HL-60 (cell line): Measurements from ENCODE around the gene GPR171.
"Not testable (repeated sequence)": the region's sequence is repeated elsewhere in the genome, so short reads cannot be mapped to it uniquely, and the experiment has no call there.

Source experiments
- DNase-seq, 2 experiments: peaks; one replicate each; pipeline ENCODE4 v3.0.0-alpha.2; 2010 to 2020; ENCODE audit warnings: low read depth in 1 of 2, low spot score in 1 of 2
- H3K27ac ChIP-seq: fragments of 250-450 bp; sonication (Bioruptor Pico); replicated peaks from 2 replicates; pipeline ENCODE4 v1.5.1; 2020; ENCODE audit warnings: mild to moderate bottlenecking, moderate library complexity
- H3K27me3 ChIP-seq: fragments of 250-450 bp; sonication (Bioruptor Pico); 2 replicates; pipeline ENCODE4 v1.5.1; 2021; ENCODE audit warnings: mild to moderate bottlenecking, moderate library complexity; ENCODE audit not compliant: insufficient read depth, poor library complexity, severe bottlenecking
- H3K4me3 ChIP-seq: replicated peaks from 2 replicates; pipeline ENCODE4 v1.5.1; 2011; ENCODE audit warnings: mild to moderate bottlenecking, control low read depth, low read length; ENCODE audit not compliant: insufficient read depth
- CTCF ChIP-seq: IDR thresholded peaks from one replicate; pipeline ENCODE4 v1.5.1; 2011; ENCODE audit warnings: low read length, control low read depth, inconsistent platforms; ENCODE audit not compliant: insufficient read depth
- GABPA ChIP-seq: IDR thresholded peaks from 2 replicates; pipeline ENCODE4 v1.6.1; 2012; ENCODE audit warnings: low read depth
- POLR2AphosphoS5 ChIP-seq: IDR thresholded peaks from 2 replicates; pipeline ENCODE4 v1.6.1; 2012; ENCODE audit warnings: low read depth
- REST ChIP-seq: IDR thresholded peaks from 2 replicates; pipeline ENCODE4 v1.6.1; 2012; ENCODE audit warnings: low read depth; ENCODE audit not compliant: insufficient replicate concordance
- SPI1 ChIP-seq: IDR thresholded peaks from 2 replicates; pipeline ENCODE4 v1.6.1; 2012; ENCODE audit warnings: low read depth, mild to moderate bottlenecking, borderline replicate concordance
- long read RNA-seq: library from polyadenylated mRNA; unstranded; transcript quantifications from one replicate; pipeline ENCODE4 v2.0.0, GENCODE V29; 2020

Gene GPR171
- long read RNA-seq = 0 reads

GRCh38 chr3:151203051-151203420 is at the start of gene GPR171:
TSS of gene GPR171 (minus strand) at chr3:151203216. CDS start at chr3:151199386, 3,830 bp downstream.
- DNase-seq = no peak
- H3K27me3 ChIP-seq = no peaks in the 10 kb centered on the region
- TF ChIP-seq SPI1 (no peak), REST (no peak), GABPA (no peak), CTCF (no peak), POLR2AphosphoS5 (no peak)
- H3K4me3 ChIP-seq = no peak within 1 kb of the TSS
- no peak within 1 kb of the TSS for H3K27ac ChIP-seq

GRCh38 chr3:151248772-151249337 is 45.8 kb upstream of the GPR171 start:
- TF ChIP-seq SPI1 (no peak), REST (no peak), POLR2AphosphoS5 (no peak), CTCF (no peak), GABPA (no peak)
- no peak overlapping the region for H3K27ac ChIP-seq
- H3K27me3 ChIP-seq = no peaks in the 10 kb centered on the region
- no peak for DNase-seq
- H3K4me3 ChIP-seq = no peak overlapping the region

GRCh38 chr3:151242006-151242405 is 39.0 kb upstream of the GPR171 start:
- not testable (repeated sequence) for H3K27me3 ChIP-seq, H3K27ac ChIP-seq, H3K4me3 ChIP-seq, DNase-seq

- TF ChIP-seq SPI1 = no peak
- no peak for TF ChIP-seq GABPA
- no peak for TF ChIP-seq POLR2AphosphoS5
- TF ChIP-seq REST = no peak
- TF ChIP-seq CTCF = no peak
- no peak overlapping the region for H3K27ac ChIP-seq
- H3K27me3 ChIP-seq = no peaks in the 10 kb centered on the region
- no peak overlapping the region for H3K4me3 ChIP-seq
- no peak for DNase-seq
Measured at GRCh38 chr3:151236736-151237135, 33.7 kb upstream of the GPR171 start.
